GM20431 (cell line): ENCODE measurements around the gene PAX6.

Experiments
- in situ Hi-C: fragments of 300-500 bp; cut with MseI, MboI; formaldehyde crosslinking; loops from one replicate; pipeline ENCODE4 v1.15.0; 2020; ENCODE audit warnings: low sequenced_read_pairs; ENCODE audit not compliant: unreplicated experiment

The PAX6 gene

GRCh38 chr11:31799435-31800397, 11.4 kb downstream of the PAX6 start:
- in situ Hi-C loops, result no loop called here

GRCh38 chr11:31798554-31799434, 12.3 kb downstream of the PAX6 start:
- in situ Hi-C loops, result no loop called here

- in situ Hi-C loops, result no loop called here
Observed at GRCh38 chr11:31798057-31798553, 13.0 kb downstream of the PAX6 start.

GRCh38 chr11:31797190-31798056, 13.7 kb downstream of the PAX6 start:
- in situ Hi-C loops, result no loop called here

GRCh38 chr11:31796499-31797189, 14.5 kb downstream of the PAX6 start:
- in situ Hi-C loops, result no loop called here

- in situ Hi-C loops, result no loop called here
Observed at GRCh38 chr11:31795706-31796498, 15.2 kb downstream of the PAX6 start.

GRCh38 chr11:31794548-31794947, 16.6 kb downstream of the PAX6 start:
- in situ Hi-C loops, result no loop called here

GRCh38 chr11:31793264-31793663, 17.9 kb downstream of the PAX6 start:
- in situ Hi-C loops, result no loop called here

- in situ Hi-C loops, result no loop called here
Observed at GRCh38 chr11:31792456-31792855, 18.7 kb downstream of the PAX6 start.

- in situ Hi-C loops, result no loop called here
Observed at GRCh38 chr11:31792036-31792435, 19.1 kb downstream of the PAX6 start.

GRCh38 chr11:31790649-31791048, 20.5 kb downstream of the PAX6 start:
- in situ Hi-C loops, result no loop called here

- in situ Hi-C loops, result no loop called here
Observed at GRCh38 chr11:31788085-31788484, 23.0 kb downstream of the PAX6 start.

GRCh38 chr11:31786996-31787685, 24.0 kb downstream of the PAX6 start:
- in situ Hi-C loops, result no loop called here

GRCh38 chr11:31784611-31785010, 26.5 kb downstream of the PAX6 start:
- in situ Hi-C loops, result no loop called here

- in situ Hi-C loops, result no loop called here
Observed at GRCh38 chr11:31783252-31783651, 27.9 kb downstream of the PAX6 start.

GRCh38 chr11:31782257-31782656, 28.9 kb downstream of the PAX6 start:
- in situ Hi-C loops, result no loop called here

GRCh38 chr11:31780480-31780971, 30.6 kb downstream of the PAX6 start:
- in situ Hi-C loops, result no loop called here

- in situ Hi-C loops, result no loop called here
Observed at GRCh38 chr11:31780078-31780477, 31.0 kb downstream of the PAX6 start.
